ENCODE data around the gene RSPO4. TPM values are rescaled to one million over a fixed set of nuclear protein-coding genes. Genes with fewer than 3 reads are reported as not detected.

RSPO4 gene
- total RNA-seq, 4 donors from 2014 or later = not detected

DNA sequence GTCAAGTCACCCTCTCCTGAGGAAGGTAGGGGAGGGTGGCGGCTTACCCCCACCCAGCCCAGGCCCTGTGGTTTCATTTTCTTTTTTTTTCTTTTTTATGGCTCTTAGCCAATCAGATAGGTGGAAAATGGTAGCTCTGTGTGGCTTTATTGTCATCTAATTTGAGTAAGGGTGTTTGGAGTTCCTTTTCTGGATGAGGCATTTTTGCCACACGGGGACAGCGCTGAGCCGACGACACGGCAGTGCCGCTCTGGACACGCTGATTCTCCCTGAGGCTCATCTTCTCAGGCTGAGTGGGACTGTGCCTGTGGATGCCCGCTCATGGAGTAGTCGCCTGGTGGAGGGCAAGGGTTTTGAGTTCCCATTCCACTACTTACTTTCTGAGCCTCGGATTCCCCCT is 48.4 kb downstream of the RSPO4 start:
- H3K36me3 ChIP-seq = no peaks in the 10 kb centered on the region
- TF ChIP-seq POLR2A (IDR thresholded peaks at IDR 0.05) = no peak
- H3K4me3 ChIP-seq = no peak overlapping the region
- DNase-seq = no peak
- in situ Hi-C loops (cut with MboI; ENCODE audit: low sequenced_read_pairs in 4 of 4) (loop anchor here in 3 of 4 donors (5.0 to 25.0 kb wide), 2 partner anchors 141 to 259 kb away; partner anchors contain the start of gene C20orf202 (in 2 of the 3)), intact Hi-C loops (cut with DNase I; ENCODE audit: low total_unique reads) (no loop called here)
- H3K27ac ChIP-seq = no peak overlapping the region
- ATAC-seq = no peak
- no peaks in the 10 kb centered on the region for H3K4me1 ChIP-seq
- no peaks in the 10 kb centered on the region for H3K9me3 ChIP-seq
- peaks cover 5 to 22% (median 9%) of the 10 kb centered on the region in 3 donors for H3K27me3 ChIP-seq

DNA sequence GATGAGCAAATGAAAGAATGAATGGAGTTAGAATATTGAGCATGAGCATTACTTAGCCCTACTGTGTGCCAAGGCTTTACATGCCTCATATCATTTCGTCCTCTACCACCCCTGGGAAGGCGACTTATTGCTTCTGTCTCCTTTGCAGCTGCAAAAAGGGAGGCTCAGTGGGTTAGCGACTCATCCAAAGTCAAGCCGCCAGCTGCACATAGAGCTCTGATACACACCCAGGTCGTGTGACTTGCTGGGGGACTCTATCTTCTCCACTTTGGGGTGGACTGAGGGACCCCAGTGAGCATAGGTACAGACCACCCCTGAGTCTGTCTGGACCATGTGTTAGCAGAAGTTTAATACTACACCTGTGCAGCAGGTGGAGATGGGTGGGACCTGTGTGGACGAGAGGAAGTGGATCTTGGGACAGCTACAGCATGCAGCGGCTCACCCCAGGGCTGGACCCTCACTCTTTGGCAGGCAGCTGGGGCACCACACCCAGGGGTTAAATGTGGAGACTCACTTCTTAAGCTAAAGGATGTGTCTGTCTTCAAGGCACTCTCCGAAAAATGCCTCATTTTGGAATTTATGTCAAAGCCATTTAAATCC is 49.8 kb downstream of the RSPO4 start:
- in situ Hi-C loops (cut with MboI; ENCODE audit: low sequenced_read_pairs in 4 of 4) (loop anchor here in 3 of 4 donors (5.0 to 25.0 kb wide), 2 partner anchors 140 to 260 kb away; partner anchors contain the start of gene C20orf202 (in 2 of the 3)), intact Hi-C loops (cut with DNase I; ENCODE audit: low total_unique reads) (no loop called here)
- no peaks in the 10 kb centered on the region for H3K9me3 ChIP-seq
- ATAC-seq = no peak
- DNase-seq = no peak
- no peak for TF ChIP-seq CTCF (IDR thresholded peaks at IDR 0.05 in 4 of 5, conservative IDR thresholded peaks at IDR 0.05 in 1 of 5)
- TF ChIP-seq POLR2A (IDR thresholded peaks at IDR 0.05) = no peak
- H3K27me3 ChIP-seq = peaks cover 5 to 14% (median 10%) of the 10 kb centered on the region in 3 donors
- H3K36me3 ChIP-seq = no peaks in the 10 kb centered on the region
- H3K4me1 ChIP-seq = no peaks in the 10 kb centered on the region
- H3K27ac ChIP-seq = no peak overlapping the region
- H3K4me3 ChIP-seq = no peak overlapping the region

DNA sequence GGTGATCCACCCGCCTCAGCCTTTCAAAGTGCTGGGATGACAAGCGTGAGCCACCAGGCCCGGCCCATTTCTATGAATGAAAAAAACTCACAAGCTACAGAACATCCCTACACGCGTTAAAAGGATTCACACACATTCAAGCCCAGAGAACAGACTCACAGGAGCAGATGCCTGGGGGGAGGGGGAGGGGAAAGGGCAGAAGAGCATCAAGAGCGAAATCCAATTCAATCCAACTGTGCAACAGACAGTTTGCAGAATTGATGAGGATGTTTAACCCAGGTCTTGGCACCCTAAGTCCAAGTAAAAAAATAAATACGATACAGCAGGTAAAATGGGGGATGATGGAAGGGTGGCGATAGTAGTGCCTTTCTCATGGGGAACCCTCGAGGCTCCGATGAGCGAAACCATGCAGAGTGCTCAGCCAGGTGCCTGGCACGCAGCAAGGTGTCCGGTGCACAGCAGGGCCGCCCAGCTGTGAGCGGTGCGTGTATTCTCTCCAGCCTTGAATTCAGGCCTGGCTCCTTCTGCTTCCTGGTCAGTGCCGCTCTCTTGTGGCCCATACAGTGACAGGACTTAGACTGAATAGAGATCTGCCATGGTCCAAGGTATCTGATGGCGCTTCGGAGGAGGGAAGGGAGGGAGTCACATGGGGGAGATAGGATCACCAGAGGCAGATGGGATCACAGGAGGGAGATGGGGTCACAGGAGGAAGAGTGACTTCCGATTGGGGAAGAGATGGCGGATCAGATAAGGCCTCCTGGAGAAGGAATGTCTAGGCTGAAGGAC is 50.5 kb downstream of the RSPO4 start:
- intact Hi-C loops (cut with DNase I; ENCODE audit: low total_unique reads) = no loop called here
- H3K27ac ChIP-seq = no peak overlapping the region
- H3K4me1 ChIP-seq = no peaks in the 10 kb centered on the region
- H3K9me3 ChIP-seq = no peaks in the 10 kb centered on the region
- in situ Hi-C loops (cut with MboI; ENCODE audit: low sequenced_read_pairs in 4 of 4) = loop anchor here in 3 of 4 donors (5.0 to 25.0 kb wide), 2 partner anchors 139 to 261 kb away; partner anchors contain the start of gene C20orf202 (in 2 of the 3)
- ATAC-seq (no peak), DNase-seq (no peak)
- TF ChIP-seq CTCF (IDR thresholded peaks at IDR 0.05 in 4 of 5, conservative IDR thresholded peaks at IDR 0.05 in 1 of 5) = no peak
- peaks cover 5 to 14% (median 10%) of the 10 kb centered on the region in 3 donors for H3K27me3 ChIP-seq
- H3K4me3 ChIP-seq = no peak overlapping the region
- no peaks in the 10 kb centered on the region for H3K36me3 ChIP-seq

- no peaks in the 10 kb centered on the region for H3K36me3 ChIP-seq
- ATAC-seq = no peak
- DNase-seq = no peak
- no peak overlapping the region for H3K27ac ChIP-seq
- intact Hi-C loops (cut with DNase I; ENCODE audit: low total_unique reads) (no loop called here), in situ Hi-C loops (cut with MboI; ENCODE audit: low sequenced_read_pairs in 4 of 4) (loop anchor here in 3 of 4 donors (5.0 to 25.0 kb wide), 2 partner anchors 137 to 263 kb away; partner anchors contain the start of gene C20orf202 (in 2 of the 3))
- no peaks in the 10 kb centered on the region for H3K9me3 ChIP-seq
- no peak overlapping the region for H3K4me3 ChIP-seq
- H3K4me1 ChIP-seq = no peaks in the 10 kb centered on the region
- TF ChIP-seq CTCF (IDR thresholded peaks at IDR 0.05 in 4 of 5, conservative IDR thresholded peaks at IDR 0.05 in 1 of 5) = no peak
- TF ChIP-seq POLR2A (IDR thresholded peaks at IDR 0.05) = no peak
- peaks cover 1 to 10% (median 5%) of the 10 kb centered on the region in 3 donors for H3K27me3 ChIP-seq
Measured at GRCh38 chr20:949717-950116, 52.4 kb downstream of the RSPO4 start.

- TF ChIP-seq CTCF (IDR thresholded peaks at IDR 0.05 in 4 of 5, conservative IDR thresholded peaks at IDR 0.05 in 1 of 5) (no peak), POLR2A (IDR thresholded peaks at IDR 0.05) (no peak)
- H3K9me3 ChIP-seq = no peaks in the 10 kb centered on the region
- no peaks in the 10 kb centered on the region for H3K36me3 ChIP-seq
- H3K27me3 ChIP-seq = peaks cover 0 to 6% (median 5%) of the 10 kb centered on the region in 3 donors
- DNase-seq (no peak), ATAC-seq (no peak)
- no peaks in the 10 kb centered on the region for H3K4me1 ChIP-seq
- H3K27ac ChIP-seq = no peak overlapping the region
- intact Hi-C loops (cut with DNase I; ENCODE audit: low total_unique reads) = no loop called here
- in situ Hi-C loops (cut with MboI; ENCODE audit: low sequenced_read_pairs in 4 of 4) = no loop called here
- no peak overlapping the region for H3K4me3 ChIP-seq
Measured at GRCh38 chr20:946826-947225, 55.3 kb downstream of the RSPO4 start.
